Measurements from ENCODE around the gene STUM.

The STUM gene

DNA sequence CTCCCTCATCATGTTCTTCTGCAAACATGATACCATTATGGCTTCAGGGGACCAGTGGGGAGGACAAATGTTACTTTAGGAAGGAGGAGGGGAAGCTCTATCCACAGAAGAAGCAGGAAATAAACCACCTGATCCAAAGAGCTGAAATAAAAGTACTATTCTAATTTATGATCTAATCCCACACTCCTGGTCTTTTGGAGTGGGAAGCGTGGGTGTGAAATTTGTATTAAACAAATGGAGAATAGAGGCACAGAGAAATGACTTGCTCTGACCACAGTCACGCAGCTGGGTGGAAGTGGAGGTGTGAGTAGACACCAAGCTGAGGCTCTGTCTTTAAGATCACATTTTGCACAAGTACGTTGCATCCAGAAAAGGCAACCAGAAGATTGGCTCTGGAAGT is 14.5 kb upstream of the STUM start:
- no peak for DNase-seq

DNA sequence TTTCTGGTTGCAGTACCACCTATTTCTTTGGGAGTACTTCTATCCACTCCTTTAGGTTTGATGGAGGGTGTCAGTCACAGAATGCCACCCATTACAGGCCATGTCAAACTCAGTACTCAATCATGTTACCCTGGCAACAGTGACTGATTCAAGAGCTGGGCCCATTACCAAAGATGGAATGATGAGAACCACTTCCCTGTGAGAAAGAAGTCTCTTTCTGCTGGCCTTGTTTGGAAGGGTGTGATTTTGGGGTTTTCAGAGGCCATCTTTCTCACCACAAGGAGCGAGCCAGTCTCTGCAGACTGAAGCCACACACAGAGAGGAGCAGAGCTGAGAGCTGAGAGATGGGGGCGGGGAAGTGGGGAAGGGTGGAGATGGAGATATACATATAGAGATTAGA is 13.9 kb upstream of the STUM start:
- DNase-seq, result no peak

DNA sequence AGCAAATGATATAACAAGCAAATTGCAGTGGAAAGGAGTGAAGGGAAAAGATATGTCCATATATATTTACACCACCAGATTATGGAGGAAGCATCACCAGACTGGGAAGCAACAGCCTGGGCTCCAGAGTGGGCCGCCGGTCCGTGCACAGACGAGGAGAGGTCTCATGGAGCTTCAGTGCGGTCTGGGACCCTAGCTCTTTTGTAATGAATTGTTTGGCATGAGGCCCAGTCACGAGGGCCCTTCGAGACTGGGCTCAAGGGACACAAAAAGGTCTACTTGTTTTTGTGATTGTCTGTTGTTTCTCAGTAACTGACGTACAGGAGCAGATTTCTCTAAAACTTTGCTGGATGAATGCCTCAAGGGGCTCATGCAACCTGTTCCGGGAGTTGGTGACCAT is 12.9 kb upstream of the STUM start:
- no peak for DNase-seq

DNA sequence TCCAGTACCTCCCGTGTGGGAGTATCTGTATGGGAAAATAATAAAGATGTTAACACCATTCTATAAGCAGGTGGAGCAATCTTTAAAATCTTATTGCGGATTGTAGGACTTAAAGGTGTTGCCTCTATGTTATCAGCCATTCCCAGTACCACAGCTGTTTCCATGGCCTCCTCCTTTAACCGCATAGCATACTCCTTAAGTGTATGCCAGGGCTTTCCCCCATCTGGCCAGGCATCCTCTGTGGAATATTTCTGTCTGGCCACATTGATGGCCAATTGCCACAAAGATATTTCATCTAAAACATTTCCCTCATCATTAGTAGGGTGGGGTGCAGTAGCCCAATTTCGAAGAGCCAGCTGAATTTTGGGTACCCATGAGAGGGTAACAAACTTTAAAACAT is 7.3 kb upstream of the STUM start:
- no peak for DNase-seq

DNA sequence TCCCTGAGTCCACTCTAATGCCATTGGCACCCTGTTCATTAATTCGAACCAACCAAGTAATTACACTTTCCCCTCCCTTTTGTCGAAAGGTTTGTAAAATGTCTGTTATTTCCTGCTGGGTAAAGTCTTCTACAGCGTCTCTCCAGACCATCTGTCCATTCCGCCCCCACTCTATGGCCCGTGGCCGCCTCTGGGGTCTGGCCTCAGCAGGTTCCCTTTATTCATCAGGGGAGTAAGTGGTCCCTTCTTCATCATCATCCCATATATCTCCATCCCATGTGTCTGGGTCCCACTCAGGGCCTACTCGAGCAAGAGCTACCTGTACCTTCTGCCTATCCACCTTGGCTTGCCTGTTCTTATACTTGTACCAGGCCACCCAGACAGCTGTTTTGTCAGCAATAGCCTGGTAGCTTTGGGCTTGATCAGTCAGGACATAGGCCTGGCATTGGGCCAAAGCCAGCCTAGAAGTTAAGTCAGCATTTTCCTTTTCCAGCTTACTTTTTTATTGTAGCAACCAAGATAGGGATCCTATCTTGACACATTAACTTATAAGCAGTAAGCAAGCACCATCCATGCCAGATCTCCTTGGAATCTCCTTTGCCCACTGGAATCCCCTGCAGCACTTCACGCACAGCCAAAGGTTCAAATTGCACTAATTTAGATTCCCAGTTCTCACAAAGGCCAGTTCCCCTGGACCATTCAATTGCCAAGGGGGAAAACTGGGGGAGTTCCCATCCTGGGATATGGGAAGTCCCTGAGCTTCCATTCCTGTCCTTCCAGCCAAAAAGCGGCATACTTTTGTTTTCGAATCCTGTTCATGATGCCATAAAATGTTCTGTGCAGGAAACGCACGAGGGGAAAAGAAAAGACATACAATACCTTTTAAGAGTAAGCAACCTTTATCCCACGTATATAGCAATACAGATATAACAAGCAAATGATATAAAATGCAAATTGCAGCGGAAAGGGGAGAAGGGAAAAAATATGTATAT is 6.6 kb upstream of the STUM start:
- no peak for DNase-seq

DNA sequence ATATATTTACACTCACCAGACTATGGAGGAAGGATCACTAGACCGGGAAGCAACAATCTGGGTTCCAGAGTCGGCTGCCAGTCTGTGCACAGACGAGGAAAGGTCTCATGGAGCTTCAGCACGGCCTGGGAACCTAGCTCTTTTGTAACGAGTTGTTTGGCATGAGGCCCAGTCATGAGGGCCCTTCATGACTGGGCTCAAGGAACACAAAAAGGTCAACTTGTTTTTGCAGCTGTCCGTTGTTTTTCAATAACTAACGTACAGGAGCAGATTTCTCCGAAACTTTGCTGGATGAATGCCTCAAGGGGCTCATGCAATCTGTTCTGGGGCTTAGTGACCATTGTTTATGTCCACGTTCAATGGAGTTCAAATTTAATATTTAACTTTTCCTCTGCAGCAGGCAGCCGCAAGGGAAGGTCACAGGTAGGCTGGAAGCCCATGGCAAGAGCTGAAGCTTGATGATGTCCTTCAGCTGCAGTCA is 5.9 kb upstream of the STUM start:
- no peak for DNase-seq

DNA sequence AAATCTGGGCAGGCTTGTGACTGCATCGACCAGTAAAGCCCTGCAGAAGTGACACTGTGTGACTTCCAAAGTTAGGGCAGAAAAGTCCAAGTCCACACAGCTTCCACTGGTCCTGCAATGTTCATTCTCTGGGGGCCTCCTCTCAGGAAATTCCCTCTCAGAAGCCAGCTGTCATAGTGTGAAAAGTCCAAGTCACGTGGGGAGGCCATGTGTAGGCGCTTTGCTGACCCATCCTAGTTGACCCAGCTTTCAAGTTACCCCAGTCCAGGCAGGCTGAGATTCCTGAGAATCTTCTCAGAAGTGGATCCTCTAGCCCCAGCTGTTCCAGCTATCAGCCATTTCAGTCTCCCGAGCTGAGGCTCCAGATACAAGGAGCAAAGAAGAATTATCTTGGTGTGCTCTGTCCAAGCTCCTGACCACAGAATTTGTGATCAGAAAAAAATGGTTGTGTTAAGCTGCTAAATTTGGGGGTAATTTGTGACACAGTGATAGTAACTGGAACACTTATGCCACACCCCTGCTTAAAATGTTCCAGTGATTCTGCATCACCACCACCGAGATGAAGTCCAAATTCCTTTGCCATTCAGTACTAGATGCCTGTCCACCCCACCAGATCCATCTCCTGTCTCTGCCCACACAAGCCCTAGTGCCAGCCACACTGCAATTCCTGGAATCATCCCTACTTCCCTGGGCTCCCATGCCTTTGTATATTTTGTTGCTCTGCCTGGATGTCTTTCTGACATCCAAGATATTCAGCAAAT is 2.5 kb upstream of the STUM start:
- no peak for DNase-seq

DNA sequence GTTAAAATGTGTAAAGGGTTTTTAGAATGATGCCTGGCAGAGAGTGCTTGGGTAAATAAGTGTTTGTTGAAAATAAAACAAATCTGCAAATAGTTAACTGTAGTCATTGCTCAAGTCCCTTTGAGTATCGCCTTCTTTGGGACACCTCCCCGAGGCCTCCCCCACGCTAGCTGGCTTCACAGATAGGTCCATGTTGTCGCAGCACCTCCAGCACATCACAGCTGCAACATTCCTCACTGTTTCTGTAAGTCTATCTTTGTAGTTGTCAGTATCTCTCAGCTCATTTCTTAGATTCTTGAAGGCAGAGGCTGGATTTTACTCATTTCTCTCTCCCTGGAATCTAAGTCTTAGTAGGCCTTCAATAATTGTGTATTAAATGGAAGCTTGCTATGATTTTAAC is 1.6 kb upstream of the STUM start:
- DNase-seq, result no peak

DNA sequence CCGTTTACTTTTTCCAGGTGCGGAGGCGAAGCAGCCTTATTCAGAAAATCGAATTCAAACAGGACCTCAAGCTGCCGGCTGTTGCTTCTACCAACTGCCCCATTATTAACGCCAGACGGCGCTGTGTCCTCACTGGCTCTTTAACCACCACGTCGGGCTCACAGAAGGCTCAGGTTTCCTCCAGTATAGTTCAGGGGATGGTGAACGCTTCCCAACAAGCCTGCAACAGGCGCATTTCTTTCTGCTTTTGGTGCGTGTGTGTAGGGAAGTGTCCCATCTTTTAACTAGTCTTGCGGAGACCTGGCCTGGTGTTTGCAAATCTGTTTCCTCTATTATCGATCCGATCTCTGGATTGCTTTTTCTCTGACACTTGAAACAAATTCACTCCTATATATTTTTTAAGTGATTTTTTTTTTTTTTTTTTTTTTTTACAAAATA is 791 bp upstream of the STUM start:
- peak; percentile 82 for DNase-seq

DNA sequence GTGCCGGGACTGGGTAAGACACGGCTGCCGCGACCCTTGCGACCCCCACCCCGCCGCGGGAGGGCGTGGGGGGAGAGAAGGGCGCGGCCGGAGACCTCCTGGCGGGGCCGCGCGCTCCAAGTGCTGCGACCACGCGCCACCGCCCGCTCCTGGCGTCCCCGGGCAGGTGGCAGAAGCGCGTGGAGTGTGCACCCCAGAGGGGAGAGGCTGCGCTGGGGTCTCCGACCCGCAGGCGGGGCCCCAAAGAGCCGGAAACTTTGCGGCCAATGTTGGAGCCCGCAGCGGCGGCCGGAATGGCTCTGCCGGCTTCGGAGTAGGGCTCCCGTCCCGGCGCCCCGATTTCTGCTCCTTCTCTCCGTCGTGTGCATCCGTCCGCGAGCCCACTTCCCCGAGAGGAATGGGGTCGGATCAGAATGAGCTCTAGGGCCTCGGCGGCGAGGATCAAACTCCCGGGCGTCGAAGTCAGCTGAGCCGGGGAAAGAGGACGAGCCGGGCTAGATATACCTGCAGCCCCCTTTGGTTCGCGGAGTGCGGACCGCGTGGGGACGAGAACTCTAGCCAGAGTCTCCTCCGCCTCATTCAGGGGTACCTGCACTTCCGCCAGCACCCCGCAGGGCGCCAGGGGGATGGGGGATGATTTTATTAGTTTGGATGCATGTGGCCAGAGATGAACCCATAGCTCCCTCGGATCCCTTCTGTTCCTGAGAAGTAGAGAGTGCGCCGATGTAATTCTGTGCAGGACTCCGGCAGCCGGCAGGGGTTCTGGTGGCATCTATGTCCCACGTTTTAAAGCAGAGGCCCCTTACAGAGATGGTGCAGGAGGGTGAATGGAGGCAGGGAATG is 751 bp downstream of the STUM start:
- peak; percentile 14 for DNase-seq

DNA sequence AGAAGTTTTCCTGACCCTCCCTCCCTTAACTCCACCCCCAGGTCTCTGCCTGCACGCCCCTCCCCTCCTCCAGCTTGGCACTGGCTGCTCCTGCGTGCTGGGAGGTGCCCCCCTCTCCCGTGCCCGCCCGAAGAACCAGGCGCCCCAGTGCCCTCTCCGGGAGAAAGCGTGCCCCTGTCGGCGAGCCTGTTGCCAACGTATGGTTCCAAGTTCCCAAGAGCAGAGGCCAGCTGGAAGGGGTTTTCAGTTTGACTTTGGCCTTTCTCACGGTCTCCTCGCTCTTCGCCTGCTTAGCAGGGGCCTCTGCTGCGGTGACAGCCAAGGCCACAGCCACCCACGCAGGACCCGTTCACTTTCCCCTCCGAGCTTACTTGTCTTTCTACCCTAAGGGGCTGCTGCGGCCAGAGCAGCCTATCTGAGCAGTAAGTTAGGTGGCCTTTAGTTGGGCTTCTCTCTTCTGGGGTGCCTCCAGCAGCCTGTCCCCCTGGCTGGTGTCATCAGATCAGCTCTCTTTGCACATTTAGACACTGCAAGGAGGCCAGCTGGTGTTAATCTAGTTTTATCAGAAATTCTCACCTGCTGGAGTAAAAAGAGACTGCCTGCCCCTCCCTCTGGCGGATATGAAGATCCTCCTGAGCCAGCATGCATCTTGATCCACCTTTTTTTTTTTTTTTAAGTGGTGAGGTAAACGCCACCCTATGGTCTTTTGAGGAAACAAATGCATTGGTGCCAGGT is 1.5 kb downstream of the STUM start:
- DNase-seq, result peak; percentile 43

DNA sequence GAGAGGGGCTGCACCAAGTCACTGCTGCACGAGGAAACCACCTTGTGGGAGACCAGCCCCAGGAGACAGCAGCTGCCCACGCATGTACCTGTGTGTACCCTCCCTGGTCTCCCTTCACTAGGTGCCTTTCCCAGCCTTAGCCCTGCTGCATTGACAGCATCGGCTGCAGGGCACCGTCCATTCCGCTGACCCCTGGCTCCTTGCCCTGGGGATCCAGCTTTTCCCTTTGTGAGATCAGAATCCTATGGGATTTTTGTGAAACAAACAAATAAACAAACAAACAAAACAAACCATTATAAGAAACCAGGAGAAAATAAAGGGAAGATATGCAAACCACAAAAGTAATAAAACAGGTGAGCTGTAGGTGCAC is 2.1 kb downstream of the STUM start:
- DNase-seq, result no peak

DNA sequence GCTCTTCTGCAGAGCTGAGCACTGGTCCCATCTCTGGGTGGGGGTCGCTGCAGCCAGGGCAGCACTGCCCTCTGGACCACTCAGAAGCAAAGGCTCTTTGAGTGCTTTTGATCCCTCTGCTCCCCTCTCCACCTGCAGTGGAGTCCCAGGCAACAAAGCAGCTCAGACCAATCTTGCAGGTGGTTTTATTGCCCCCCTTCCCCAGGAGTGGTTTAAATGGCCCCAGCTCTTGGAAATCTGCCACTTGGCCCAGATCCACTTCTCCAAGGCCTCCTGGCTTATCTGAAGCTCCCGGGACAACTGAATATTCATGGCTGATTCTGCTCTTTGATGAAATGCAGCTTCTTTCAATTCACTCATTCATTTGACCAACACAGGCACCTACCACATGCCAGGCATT is 2.7 kb downstream of the STUM start:
- DNase-seq, result no peak

DNA sequence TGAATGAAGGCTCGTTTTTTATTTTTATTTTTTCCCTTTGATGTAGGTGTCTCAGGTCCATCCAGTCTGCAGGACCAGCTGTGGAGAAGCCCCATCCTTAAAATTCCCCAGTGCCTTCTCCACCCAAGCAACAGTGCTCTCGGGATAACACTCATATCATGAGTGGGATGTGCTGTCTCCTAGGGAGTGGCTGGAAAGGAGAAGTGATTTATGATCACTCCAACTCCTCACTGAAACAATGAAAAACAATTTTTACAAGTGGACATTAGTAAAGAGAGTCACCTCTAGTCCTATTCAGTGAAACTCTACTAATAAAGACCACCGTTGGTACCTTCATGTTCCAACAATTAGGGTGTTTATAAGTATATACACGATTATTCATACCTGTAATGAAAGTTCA is 3.5 kb downstream of the STUM start:
- no peak for DNase-seq

DNA sequence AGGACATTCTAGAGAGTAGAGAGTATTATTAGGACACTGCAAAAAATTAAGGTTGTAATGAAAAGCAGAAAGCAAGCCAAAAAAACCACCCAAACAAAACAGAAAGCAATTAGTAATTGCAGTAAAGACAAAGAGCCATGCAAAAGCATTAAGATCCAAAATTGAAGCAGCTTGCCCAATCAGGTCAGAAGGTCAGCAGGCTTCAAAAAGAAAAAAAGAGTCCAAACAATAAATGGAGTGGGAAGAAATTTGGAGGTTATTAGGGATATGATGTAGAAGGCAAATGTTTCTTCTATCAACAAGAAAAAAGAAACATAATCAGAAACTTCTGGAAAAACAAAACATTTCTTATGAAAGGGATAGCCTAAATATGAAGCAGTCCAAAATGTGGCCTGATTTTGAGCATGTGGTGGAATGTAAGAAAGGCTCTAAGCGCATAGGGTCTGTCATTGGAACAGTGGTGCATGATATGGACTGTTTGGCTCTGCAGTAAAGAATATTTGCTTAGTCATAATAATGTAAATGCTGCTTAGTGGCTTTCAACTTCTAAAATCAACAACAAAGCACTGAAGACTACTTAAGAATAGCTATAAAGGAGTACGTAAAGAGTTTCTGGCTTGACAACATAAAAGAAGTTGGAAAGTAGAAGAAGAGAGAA is 4.8 kb downstream of the STUM start:
- no peak for DNase-seq

DNA sequence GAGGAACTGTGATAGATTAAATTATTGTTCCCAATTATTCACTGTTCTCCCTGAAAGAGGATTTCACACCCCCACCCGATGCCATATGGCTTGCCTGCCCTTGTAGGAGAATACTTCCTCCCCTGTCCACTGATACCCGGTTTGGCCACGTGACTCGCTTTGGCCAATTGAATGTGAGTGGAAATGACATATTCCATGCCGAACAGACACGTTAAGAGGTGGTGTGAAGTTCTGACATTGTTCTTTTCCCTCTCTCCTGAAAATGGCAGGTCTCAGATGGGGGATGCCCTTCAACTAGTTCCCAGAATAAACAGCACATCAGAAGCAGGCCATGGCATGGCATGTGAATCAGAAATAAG is 5.3 kb downstream of the STUM start:
- DNase-seq, result no peak

DNA sequence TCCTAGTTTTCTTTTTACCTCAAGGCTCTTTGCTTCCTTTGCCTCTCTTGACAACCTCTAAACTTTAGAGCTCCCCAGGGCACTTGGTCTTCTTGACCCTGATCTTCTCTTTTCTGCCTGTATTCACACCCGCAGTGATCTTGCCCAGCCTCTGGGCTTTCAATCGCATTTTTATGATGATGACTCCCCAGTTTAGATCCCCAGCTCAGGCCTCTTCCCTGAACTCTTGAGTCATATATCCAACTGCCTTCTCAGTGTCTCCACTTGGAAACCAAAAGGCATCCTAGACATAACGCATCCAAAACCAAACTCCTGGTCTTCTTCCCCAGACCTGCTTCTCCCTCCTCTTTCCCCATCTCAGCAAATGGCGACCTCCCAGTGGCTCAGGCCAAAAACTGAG is 6.5 kb downstream of the STUM start:
- no peak for DNase-seq

DNA sequence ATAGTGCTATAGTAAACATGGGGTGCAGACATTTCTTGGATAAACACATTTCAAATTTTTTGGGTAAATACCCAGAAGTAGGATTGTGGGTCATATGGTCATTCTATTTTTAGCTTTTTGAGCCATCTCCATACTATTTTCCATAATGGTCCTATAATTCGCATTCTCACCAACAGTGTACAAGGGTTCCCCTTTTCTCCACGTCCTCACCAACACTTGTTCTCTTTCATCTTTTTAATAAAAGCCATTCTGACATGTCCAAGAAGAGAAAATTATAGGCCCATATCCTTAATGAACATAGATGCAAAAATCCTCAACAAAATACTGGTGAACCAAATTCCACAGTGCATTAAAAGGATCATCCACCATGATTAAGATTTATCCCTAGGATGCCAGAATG is 8.9 kb downstream of the STUM start:
- no peak for DNase-seq

DNA sequence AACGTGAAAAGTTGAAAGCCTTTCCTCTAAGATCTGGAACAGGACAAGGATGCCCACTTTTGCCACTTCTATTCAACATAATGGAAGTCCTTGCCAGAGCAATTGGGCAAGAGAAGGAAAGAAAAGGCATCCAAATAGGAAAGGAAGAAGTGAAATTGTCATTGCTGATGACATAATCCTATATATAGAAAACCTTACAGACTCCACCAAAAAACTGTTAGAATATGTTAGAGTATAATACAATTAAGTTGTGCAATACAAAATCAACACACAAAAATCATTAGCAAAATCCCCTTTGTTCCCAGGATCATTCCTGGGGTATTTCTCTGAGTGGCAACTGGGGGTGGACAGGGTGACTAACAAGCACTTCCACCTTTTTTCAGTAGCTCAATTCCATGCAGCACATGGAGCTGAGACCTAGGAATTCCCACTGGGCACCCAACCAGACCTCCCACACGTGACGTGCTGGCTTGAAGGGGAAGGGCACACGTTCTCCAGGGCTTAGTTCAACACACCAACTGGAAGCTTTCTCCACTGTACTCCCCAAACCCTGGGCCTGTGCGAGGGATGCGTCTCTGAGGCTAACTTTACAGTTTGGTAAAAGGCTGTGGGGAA is 9.6 kb downstream of the STUM start:
- DNase-seq, result no peak

DNA sequence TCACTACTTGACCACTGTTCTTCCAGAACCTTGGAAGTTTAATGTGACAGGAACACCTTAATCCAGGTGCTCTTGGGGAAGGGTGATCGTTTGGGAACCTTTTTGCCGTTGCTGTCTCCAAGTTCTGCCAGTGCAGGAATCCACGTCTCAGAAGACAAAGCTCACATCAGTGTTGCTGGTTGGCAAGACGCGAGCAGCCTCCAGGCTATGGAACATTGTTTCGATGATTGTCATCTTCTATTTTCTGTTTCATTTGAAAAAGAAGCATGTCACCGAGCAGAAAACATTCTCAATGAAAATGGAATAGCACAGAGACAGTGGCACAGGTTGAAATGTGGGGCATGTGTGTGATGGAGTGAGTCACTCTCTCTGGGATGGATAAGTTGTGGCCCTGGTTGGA is 11.7 kb downstream of the STUM start:
- DNase-seq, result no peak

DNA sequence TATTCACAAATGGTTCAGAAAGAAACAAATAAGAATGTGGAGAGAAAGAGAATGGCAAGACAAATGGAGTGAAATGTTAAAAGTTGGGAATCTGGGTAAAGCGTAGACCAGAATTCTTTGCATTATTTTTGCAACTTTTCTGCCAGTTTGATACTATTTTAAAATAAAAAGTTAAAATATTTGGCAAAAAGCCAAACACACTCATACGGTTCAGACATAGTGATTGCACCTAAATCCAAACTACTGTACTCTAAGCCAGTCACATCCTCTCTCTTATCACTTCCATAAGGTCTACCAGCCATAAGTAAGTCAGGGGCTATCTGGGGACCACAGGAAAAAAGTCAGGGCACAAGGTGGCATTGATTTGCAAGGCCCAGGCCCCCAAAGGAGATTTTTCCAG is 14.4 kb downstream of the STUM start:
- no peak for DNase-seq

DNA sequence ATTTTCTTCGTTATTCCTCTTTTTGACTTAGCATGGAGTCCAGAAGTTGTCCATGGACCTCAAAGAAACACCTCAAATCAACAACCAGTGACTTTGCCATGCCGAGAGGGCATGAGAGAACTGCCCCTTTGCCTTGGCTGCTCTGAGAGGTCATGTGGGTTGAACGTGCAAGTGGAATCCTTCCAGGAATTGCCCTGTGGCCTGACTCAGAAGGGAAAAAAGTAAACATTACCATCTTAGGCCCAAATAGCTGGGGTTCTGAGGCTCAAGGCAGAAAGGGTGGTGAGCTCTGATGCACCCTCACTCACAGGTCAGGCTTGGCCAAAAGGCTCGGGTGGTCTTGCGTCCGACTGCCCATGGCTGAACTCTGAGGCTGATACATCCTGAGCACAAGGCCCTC is 15.1 kb downstream of the STUM start:
- no peak for DNase-seq

Data from stimulated activated CD4-positive, alpha-beta T cell treated with anti-CD3 and anti-CD28 coated beads, Interleukin-15, amount 100 ng/mL, for 24 hours (primary cell).